GM12878 (cell line): ENCODE measurements around the gene MARCHF10. TPM values are rescaled to one million over a fixed set of nuclear protein-coding genes. Genes with fewer than 3 reads are reported as not detected.

Experiments used
- ATAC-seq: fragments of 200-7000 bp; cut with Tn5 transposase; 3 replicates; pipeline ENCODE4 v1.9.1; 2020; ENCODE audit warnings: mild to moderate bottlenecking, moderate library complexity
- BruUV-seq: library from RNA; stranded (reverse); fragments of 400-500 nt; replicated peaks from 2 replicates; lab custom pipeline; 2021; lab: Mats Ljungman, UMichigan
- CTCF ChIA-PET: fragments of 300-600 bp; sonication (Branson Sonifier 250); formaldehyde crosslinking; extraction: SDS; loops from one replicate; lab custom pipeline; 2021; ENCODE audit warnings: inconsistent platforms; lab: Yijun Ruan, JAX
- POLR2A ChIA-PET: fragments of 350-600 bp; formaldehyde crosslinking; extraction: SDS; loops from one replicate; lab custom pipeline; 2021; ENCODE audit warnings: inconsistent platforms; lab: Charles Lee
- RAD21 ChIA-PET: fragments of 300-600 bp; sonication (Branson Sonifier 250); formaldehyde crosslinking; loops from one replicate; lab custom pipeline; 2023; ENCODE audit warnings: antibody characterized with exemption; ENCODE audit not compliant: unreplicated experiment; lab: Charles Lee
- SMC1A ChIA-PET: fragments of 300-600 bp; sonication (Branson Sonifier 250); formaldehyde crosslinking; loops from one replicate; lab custom pipeline; 2023; ENCODE audit not compliant: unreplicated experiment, uncharacterized antibody; lab: Charles Lee
- DNase-seq: peaks from one replicate; pipeline ENCODE4 v3.0.0-alpha.2; 2011; ENCODE audit warnings: low read depth, low spot score
- FAIRE-seq: peaks from 3 replicates; lab custom pipeline; 2011; peaks lifted over from hg19 to GRCh38; lab: Jason Lieb, UNC
- H2AFZ ChIP-seq: 2 replicates; pipeline ENCODE4 v1.6.0; 2011; ENCODE audit warnings: low read depth, low read length, control low read depth; ENCODE audit not compliant: control insufficient read depth
- H3K27ac ChIP-seq: 2 replicates; pipeline ENCODE4 v1.5.1; 2011; ENCODE audit warnings: control low read depth; ENCODE audit not compliant: control insufficient read depth, insufficient read depth
- H3K27me3 ChIP-seq, 2 experiments: replicated peaks in 1 of 2; 2 replicates each; pipeline versions ENCODE4 v1.6.0 to v1.6.1; 2011; ENCODE audit warnings: low read length in 1 of 2; ENCODE audit not compliant: control insufficient read depth in 2 of 2, insufficient read depth in 2 of 2
- H3K36me3 ChIP-seq, 2 experiments: 2 replicates each; pipeline ENCODE4 v1.5.1; 2011; ENCODE audit warnings: low read length in 1 of 2; ENCODE audit not compliant: control insufficient read depth in 2 of 2, insufficient read depth in 2 of 2
- H3K4me1 ChIP-seq: 2 replicates; pipeline ENCODE4 v1.6.1; 2011; ENCODE audit warnings: mild to moderate bottlenecking, low read length, moderate library complexity, mixed read lengths; ENCODE audit not compliant: control insufficient read depth, insufficient read depth
- H3K4me2 ChIP-seq: 2 replicates; pipeline ENCODE4 v1.6.0; 2011; ENCODE audit warnings: control low read depth; ENCODE audit not compliant: control insufficient read depth, insufficient read depth
- H3K4me3 ChIP-seq: fragments of 200-600 bp; sonication (generic); 2 replicates; pipeline ENCODE4 v1.5.1; 2016
- H3K79me2 ChIP-seq: 2 replicates; pipeline ENCODE4 v1.6.0; 2011; ENCODE audit warnings: low read length; ENCODE audit not compliant: control insufficient read depth, insufficient read depth
- H3K9ac ChIP-seq: 2 replicates; pipeline ENCODE4 v1.8.0; 2011; ENCODE audit warnings: low read length, control low read depth, mixed read lengths; ENCODE audit not compliant: control insufficient read depth, insufficient read depth
- H3K9me3 ChIP-seq: replicated peaks from 3 replicates; pipeline ENCODE4 v1.5.1; 2011; ENCODE audit warnings: mild to moderate bottlenecking, low read length; ENCODE audit not compliant: control insufficient read depth, insufficient read depth
- H4K20me1 ChIP-seq: 2 replicates; pipeline ENCODE4 v1.6.0; 2011; ENCODE audit not compliant: control insufficient read depth, insufficient read depth
- E2F4 ChIP-seq: IDR thresholded peaks from 2 replicates; pipeline ENCODE4 v1.6.1; 2012; ENCODE audit warnings: low read depth, low read length, improper control_type of control experiment
- EP300 ChIP-seq, 2 experiments: fragments of 150-350 bp in 1 of 2; IDR thresholded peaks; 2 replicates each; pipeline ENCODE4 v1.6.1; 2011 to 2012; ENCODE audit warnings: low read depth in 2 of 2, low read length in 2 of 2, borderline replicate concordance in 1 of 2, improper control_type of control experiment in 1 of 2, inconsistent platforms in 1 of 2; ENCODE audit not compliant: control insufficient read depth in 1 of 2
- ESRRA ChIP-seq: IDR thresholded peaks from 2 replicates; pipeline ENCODE4 v1.6.1; 2012; ENCODE audit warnings: mild to moderate bottlenecking, low read length, improper control_type of control experiment
- HCFC1 ChIP-seq: fragments of 150-350 bp; IDR thresholded peaks from 2 replicates; pipeline ENCODE4 v1.6.1; 2014; ENCODE audit warnings: low read length
- KDM1A ChIP-seq: fragments of 200-600 bp; sonication (generic); IDR thresholded peaks from 2 replicates; pipeline ENCODE4 v1.6.1; 2016; ENCODE audit warnings: borderline replicate concordance
- MEF2B ChIP-seq: fragments of 450-650 bp; IDR thresholded peaks from 2 replicates; pipeline ENCODE4 v1.6.1; 2018; ENCODE audit warnings: mild to moderate bottlenecking, moderate library complexity; ENCODE audit not compliant: partially characterized antibody, poor library complexity, severe bottlenecking
- MYB ChIP-seq: fragments of 150-350 bp; IDR thresholded peaks from 2 replicates; pipeline ENCODE4 v1.6.1; 2014; ENCODE audit warnings: mild to moderate bottlenecking, low read depth, low read length, borderline replicate concordance
- RELA ChIP-seq: fragments of 450-650 bp; IDR thresholded peaks from 2 replicates; pipeline ENCODE4 v1.8.0; 2014; ENCODE audit warnings: borderline replicate concordance; ENCODE audit not compliant: partially characterized antibody
- SKIL ChIP-seq: fragments of 450-650 bp; IDR thresholded peaks from 2 replicates; pipeline ENCODE4 v1.6.1; 2017; ENCODE audit warnings: mild to moderate bottlenecking, low read depth, inconsistent platforms; ENCODE audit not compliant: poor library complexity, severe bottlenecking
- SMAD5 ChIP-seq: IDR thresholded peaks from 2 replicates; pipeline ENCODE4 v1.6.1; 2016; ENCODE audit warnings: antibody characterized with exemption, low read depth
- SMC3 ChIP-seq: IDR thresholded peaks from 2 replicates; pipeline ENCODE4 v1.6.1; 2011; ENCODE audit warnings: low read length, improper control_type of control experiment, borderline replicate concordance
- ZBTB33 ChIP-seq: fragments of 450-650 bp; IDR thresholded peaks from 2 replicates; pipeline ENCODE4 v1.6.1; 2017; ENCODE audit warnings: mild to moderate bottlenecking
- ZNF622 ChIP-seq: fragments of 450-650 bp; IDR thresholded peaks from 2 replicates; pipeline ENCODE4 v1.6.1; 2017; ENCODE audit warnings: mild to moderate bottlenecking, inconsistent platforms
- WGBS: methylation state at CpG from one replicate; pipeline ENCODE4 v1.1.6; 2016; ENCODE audit warnings: low lambda C conversion rate; ENCODE audit not compliant: insufficient replicate concordance, insufficient coverage; ENCODE audit errors: missing lambda C conversion rate; 5-methylcytosine and 5-hydroxymethylcytosine counted together
- in situ Hi-C: fragments of 300-500 bp; cut with MboI; formaldehyde crosslinking; loops from 9 replicates; pipeline ENCODE4 v1.14.3; 2018; ENCODE audit warnings: mixed read lengths
- intact Hi-C: fragments of 100-400 bp; cut with micrococcal nuclease; formaldehyde crosslinking; loops from one replicate; pipeline ENCODE4 v1.14.2; 2022; ENCODE audit not compliant: unreplicated experiment
- polyA plus RNA-seq, 11 experiments: library from polyadenylated mRNA; depleted of rRNA in 4 of 11; unstranded in 6 of 11; stranded (reverse) in 5 of 11; fragments of >200 nt; fragmentation: Nextera tagmentation in 4 of 11; fragmentation: Illumina TruSeq in 1 of 11; extraction: Ambion mirVana in 4 of 11; extraction: Trizol in 1 of 11; gene quantifications; 1 replicate in 1 of 11; 2 replicates in 10 of 11; pipeline versions ENCODE4 v1.2.1 to v1.2.3, GENCODE V29; 2011 to 2016; ENCODE audit warnings: inconsistent platforms in 2 of 11, missing spikeins in 2 of 11, low read depth in 1 of 11
- total RNA-seq, 4 experiments: library from RNA; depleted of rRNA in 3 of 4; stranded (reverse); fragments of >200 nt in 3 of 4; fragmentation: Illumina TruSeq in 1 of 4; extraction: Trizol in 1 of 4; gene quantifications; 2 replicates each; pipeline versions ENCODE4 v1.2.1 to v1.2.3, GENCODE V29; 2013 to 2021
- TF ChIP-seq, protein P1 (sequence below), 3 experiments: IDR thresholded peaks in 2 of 3; conservative IDR thresholded peaks in 1 of 3; 2 replicates each; pipeline ENCODE4 v1.5.1; 2011; ENCODE audit warnings: low read depth in 3 of 3, low read length in 3 of 3, mild to moderate bottlenecking in 3 of 3, control low read depth in 2 of 3, moderate library complexity in 2 of 3, inconsistent platforms in 1 of 3, mixed read lengths in 1 of 3; ENCODE audit not compliant: control insufficient read depth in 2 of 3, insufficient read depth in 1 of 3; ENCODE audit errors: extremely low read depth in 1 of 3
- TF ChIP-seq, protein P2 (sequence below): fragments of 450-650 bp; IDR thresholded peaks from 2 replicates; pipeline ENCODE4 v1.6.1; 2017; ENCODE audit warnings: borderline replicate concordance

MARCHF10 gene
- total and polyA plus RNA-seq, 10 of the 15 experiments (the other 5 are each of a cell fraction or from before 2014, with no cell fraction given), result 0.11 to 0.24 TPM; not detected in 8

DNA sequence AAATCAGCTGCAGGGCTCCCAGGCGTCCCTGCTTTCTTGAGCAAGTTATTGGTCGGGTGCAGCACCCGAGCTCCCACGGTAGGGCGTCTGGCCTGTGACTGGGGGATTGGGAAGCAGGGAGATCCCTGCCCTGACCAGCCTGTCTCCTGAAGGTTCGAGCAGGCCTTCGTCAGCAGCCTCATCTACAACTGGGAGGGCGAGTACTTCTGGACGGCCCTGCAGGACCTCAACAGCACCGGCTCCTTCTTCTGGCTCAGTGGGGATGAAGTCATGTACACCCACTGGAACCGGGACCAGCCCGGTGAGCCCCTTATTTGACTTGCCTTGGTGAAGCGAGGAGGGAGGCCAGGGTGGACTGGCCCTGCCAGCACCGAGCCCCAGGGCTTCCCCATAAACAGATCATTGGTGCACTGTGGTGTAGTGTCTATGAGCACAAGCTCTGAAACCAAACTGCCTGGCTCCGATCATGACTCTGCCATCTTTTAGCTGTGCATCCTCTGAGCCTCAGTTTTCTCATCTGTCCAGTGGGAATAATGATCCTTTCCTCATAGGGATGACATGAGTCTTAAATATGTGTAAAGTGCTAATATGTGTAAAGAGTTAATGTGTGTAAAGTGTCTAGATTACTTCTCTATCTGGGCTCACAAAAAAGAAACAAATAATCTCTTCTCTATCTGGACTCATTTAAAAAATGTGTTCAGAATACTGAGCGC is 131.7 kb downstream of the MARCHF10 start:
- DNase-seq (no peak), ATAC-seq (no peak), FAIRE-seq (no peak)
- ChIA-PET RAD21 (no interaction called here), POLR2A (no interaction called here), CTCF (no interaction called here), SMC1A (no interaction called here)
- Histone ChIP-seq H3K4me1 (no peaks in the 10 kb centered on the region), H3K27me3 (no peaks in the 10 kb centered on the region), H3K4me3 (no peak overlapping the region), H3K79me2 (no peaks in the 10 kb centered on the region), H3K9me3 (no peaks in the 10 kb centered on the region), H3K4me2 (no peak overlapping the region), H4K20me1 (peaks cover 2% of the 10 kb centered on the region; the same call in 1 of the 2 replicates), H3K36me3 (no peaks in the 10 kb centered on the region), H3K27ac (no peak overlapping the region), H3K9ac (no peak overlapping the region), H2AFZ (no peak overlapping the region)
- in situ Hi-C loops (no loop called here), intact Hi-C loops (no loop called here)
- WGBS, result 74% methylated on average over 16 of the region's 16 CpGs
- BruUV-seq, result no TSS peak
- TF ChIP-seq SMAD5 (no peak), EP300 (IDR thresholded peaks at IDR 0.05; ENCODE audit: borderline replicate concordance in 1 of 2, control insufficient read depth in 1 of 2, low read depth in 2 of 2, low read length in 2 of 2) (no peak), MEF2B (no peak), MYB (no peak), ESRRA (no peak), HCFC1 (no peak), ZBTB33 (no peak), SKIL (no peak), KDM1A (no peak), E2F4 (no peak), RELA (no peak), ZNF622 (no peak), SMC3 (no peak)
- TF ChIP-seq, protein P1, sequence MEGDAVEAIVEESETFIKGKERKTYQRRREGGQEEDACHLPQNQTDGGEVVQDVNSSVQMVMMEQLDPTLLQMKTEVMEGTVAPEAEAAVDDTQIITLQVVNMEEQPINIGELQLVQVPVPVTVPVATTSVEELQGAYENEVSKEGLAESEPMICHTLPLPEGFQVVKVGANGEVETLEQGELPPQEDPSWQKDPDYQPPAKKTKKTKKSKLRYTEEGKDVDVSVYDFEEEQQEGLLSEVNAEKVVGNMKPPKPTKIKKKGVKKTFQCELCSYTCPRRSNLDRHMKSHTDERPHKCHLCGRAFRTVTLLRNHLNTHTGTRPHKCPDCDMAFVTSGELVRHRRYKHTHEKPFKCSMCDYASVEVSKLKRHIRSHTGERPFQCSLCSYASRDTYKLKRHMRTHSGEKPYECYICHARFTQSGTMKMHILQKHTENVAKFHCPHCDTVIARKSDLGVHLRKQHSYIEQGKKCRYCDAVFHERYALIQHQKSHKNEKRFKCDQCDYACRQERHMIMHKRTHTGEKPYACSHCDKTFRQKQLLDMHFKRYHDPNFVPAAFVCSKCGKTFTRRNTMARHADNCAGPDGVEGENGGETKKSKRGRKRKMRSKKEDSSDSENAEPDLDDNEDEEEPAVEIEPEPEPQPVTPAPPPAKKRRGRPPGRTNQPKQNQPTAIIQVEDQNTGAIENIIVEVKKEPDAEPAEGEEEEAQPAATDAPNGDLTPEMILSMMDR (IDR thresholded peaks at IDR 0.05 in 2 of 3, conservative IDR thresholded peaks at IDR 0.05 in 1 of 3; ENCODE audit: control insufficient read depth in 2 of 3, extremely low read depth in 1 of 3, insufficient read depth in 1 of 3, low read depth in 3 of 3, low read length in 3 of 3), result no peak
- TF ChIP-seq, protein P2, sequence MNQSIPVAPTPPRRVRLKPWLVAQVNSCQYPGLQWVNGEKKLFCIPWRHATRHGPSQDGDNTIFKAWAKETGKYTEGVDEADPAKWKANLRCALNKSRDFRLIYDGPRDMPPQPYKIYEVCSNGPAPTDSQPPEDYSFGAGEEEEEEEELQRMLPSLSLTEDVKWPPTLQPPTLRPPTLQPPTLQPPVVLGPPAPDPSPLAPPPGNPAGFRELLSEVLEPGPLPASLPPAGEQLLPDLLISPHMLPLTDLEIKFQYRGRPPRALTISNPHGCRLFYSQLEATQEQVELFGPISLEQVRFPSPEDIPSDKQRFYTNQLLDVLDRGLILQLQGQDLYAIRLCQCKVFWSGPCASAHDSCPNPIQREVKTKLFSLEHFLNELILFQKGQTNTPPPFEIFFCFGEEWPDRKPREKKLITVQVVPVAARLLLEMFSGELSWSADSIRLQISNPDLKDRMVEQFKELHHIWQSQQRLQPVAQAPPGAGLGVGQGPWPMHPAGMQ, result no peak
